GM23248 (cell line): ENCODE data around the gene ZNF557.

ENCODE experiments used
- EZH2 ChIP-seq: fragments of 200-600 bp; sonication (generic); IDR thresholded peaks from 2 replicates; pipeline ENCODE4 v1.6.1; 2018; ENCODE audit warnings: antibody characterized with exemption, mild to moderate bottlenecking; ENCODE audit not compliant: insufficient read depth, poor library complexity, severe bottlenecking
- EZH2phosphoT487 ChIP-seq: fragments of 200-600 bp; sonication (generic); IDR thresholded peaks from 2 replicates; pipeline ENCODE4 v1.6.1; 2018; ENCODE audit warnings: antibody characterized with exemption, moderate library complexity, mild to moderate bottlenecking, low read depth; ENCODE audit not compliant: insufficient read depth

- TF ChIP-seq EZH2 (no peak), EZH2phosphoT487 (no peak)
Measured at GRCh38 chr19:7115721-7116120, 46.2 kb downstream of the ZNF557 start.
